ENCODE measurements around the gene KBTBD2.
A peak's percentile ranks its signal among the peaks of the same experiment; 100 is the strongest.
"Not testable (repeated sequence)": the region's sequence is repeated elsewhere in the genome, so short reads cannot be mapped to it uniquely, and the experiment has no call there.

The KBTBD2 gene

DNA sequence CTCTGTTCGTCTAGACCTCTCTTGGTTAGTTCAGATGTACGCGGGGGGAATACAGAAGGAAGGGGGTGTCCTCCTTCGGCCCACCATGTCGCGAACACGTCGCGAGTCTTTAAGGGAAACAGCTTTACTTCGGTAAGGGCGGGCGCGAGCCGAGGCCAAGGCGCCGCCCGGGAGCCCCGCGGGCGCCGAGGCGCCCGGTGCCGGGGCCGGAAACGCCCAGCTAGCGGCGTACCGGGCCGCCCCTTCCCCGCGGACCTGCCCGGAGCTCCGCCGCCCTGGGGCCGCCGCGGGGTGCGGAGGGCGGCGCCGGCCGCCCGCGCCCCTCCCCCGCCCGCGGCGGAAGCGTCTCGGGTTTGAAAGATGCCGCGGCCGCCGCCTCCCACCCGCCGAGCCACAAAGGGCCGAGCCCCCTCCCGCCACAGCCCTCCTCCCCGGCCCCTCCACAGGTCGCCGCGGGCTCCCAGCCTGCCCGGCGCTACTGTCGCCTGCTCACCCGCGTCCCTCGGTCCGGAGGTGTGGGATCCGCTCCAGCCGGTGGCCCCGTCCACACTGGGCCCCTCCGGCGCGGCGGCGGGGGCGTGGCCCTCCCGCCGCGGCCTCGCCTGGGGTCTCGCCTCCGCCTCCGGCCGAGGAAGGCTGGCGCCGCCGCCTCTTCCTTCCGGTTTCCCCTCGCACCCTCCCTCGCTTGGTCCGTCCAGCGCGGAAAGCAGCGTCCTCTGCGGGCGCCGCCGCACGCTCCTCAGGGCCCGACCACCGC lies at the start of gene KBTBD2:
Gene KBTBD2 (minus strand): TSS at position 718 of the 757 bp plus-strand sequence. CDS start 12,156 bp downstream, outside the sequence.
- DNase-seq = peak; percentile 75

DNA sequence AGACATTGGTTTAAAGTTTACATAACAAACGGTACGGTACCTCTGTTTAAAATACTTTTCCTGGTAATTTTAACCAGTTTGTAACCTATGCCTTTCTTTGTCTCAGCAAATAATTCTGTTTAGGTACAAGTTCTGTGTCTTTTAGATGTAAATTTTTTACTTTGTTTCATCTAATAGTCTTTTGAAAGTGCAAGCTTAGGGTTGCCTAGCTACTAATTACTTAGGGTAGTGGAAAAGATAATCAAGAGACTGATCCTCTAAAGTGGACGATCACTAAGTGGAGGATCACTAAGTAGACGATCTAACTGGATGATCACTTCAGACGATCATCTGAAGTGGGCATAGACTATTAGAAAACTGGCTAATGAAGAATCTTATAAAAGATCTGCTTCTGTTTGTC lies 49.6 kb upstream of the KBTBD2 start:
- no peak for DNase-seq

DNA sequence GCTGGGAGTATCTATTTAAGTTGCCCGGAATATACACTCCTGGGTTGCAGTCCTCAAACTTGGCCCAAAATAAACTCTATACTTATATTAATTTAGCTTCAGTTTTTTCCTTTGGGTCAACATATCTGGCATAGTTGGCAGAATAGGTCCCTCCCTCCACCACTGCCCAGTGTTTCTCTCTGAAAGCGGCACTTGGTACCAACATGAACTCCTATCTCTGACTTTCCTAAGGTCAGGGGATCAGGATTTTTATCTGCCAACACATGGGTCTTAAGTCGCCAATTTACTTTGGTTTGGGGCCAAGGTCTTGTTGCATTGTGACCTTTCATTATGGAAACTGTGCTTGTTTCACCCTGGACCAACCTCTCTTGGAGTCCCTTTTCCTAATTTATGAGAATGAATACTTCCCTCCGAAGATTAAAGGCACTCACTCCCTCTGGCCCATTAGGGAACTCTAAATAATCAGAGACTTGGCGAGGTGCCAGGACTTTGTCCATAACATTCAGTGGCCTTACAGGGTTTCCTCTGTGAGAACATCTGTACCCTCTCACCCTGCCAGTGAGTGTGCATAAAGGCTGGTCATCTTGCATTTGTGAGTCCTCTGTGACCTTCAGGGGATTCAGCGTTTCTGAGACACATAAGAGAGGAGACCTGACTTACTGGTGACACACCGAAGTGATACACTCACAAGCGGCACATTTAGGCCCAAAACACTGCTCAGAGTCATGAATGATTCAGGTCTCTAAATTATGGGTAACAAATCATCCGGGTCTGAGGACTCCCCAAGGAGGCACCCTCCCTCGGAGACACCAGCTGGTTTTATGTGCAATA lies 46.0 kb upstream of the KBTBD2 start:
- DNase-seq = no peak

DNA sequence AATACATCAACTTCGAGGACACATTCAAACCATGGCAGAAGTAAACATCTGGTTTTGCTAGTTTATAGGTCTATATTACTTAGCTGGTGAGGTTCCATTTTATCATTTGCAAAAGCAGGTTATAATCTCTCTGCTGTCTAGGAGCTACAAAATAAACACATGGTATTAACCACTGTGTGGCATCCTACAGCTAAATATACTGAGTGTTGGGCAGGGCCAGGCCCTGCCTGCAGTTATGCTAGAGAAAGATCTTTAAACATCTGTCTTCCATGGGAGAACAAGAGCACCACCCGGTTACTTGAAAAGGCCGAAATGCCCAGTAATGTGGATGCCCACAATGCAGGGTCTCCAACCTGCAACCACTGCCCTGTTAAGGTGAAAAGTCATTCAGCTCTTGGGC lies 45.1 kb upstream of the KBTBD2 start:
- DNase-seq = no peak

DNA sequence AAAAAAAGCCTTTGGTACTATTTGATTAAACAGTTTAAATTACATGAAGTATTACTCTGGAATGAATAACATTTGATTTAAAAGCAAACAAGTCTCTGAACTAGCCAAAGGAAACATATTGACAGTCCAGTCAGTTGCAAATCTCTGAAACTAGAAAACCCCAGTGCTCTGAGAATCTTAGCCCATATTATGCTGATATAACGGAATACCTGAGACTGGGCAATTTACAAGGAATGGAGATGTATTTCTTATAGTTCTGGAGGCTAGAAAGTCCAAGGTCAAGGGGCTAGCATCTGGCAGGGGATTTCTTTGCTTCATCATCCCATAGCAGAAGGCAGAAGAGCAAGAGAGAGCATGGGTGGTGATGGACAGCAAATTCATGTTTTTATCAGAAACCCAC lies 44.0 kb upstream of the KBTBD2 start:
- no peak for DNase-seq

- DNase-seq = no peak
These were observed 38.8 kb upstream of the KBTBD2 start for GRCh38 chr7:32930378-32930777.

DNA sequence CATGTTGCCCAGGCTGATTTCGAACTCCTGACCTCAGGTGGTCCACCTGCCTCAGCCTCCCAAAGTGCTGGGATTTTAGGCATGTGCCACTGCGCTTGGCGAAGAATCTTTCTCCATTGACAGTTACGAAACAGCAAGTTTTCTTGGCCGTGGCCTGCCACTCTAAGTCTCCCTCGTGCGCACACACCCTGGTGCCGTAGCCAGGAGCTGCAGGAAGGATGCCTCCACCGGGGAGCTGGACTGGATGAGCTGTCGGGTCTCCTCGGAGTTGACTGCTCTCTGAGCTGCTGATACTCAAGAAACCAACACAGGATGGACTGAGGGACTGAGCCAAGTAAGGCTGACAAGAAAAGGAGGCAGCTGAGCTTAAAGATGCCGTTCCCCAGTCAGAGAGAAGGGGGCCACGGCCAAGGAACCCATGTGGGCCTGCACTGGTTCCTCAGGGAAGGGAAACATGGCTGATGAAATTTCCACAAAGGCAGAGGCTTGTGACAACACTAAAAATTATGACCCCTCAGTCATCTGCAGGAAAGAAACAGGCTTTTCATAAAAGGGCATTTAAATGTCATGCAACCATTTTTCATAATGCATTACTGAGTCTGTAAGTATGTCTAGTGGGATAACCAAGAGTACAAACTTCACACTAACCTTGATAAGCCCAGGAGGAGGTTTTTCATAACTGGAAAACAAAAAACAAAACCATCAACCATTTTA lies 38.0 kb upstream of the KBTBD2 start:
- no peak for DNase-seq

DNA sequence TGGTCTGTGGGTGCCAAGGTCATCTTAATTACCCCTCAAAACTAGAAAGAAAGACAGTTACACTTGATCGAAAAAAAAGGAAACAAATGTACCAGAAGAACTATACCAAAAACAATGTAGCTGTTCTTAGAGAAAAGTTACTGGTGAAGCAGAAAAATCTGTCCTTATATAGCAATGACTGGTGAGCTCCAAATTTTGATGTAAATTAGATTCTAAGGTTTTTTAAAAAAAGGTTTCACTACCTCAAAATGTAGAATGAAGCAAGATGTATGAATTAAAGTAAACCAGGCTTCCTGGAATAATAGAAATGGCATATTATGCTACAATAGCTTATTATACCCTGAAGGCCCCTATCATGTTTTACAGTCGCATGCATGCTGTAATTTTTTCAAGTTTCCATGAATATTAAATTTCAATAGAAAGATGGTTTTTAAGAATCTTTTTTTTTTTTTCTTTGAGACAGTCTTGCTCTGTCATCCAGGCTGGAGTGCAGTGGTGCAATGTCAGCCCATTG lies 37.3 kb upstream of the KBTBD2 start:
- no peak for DNase-seq

GRCh38 chr7:32921896-32922295 lies 30.3 kb upstream of the KBTBD2 start:
- no peak for DNase-seq

DNA sequence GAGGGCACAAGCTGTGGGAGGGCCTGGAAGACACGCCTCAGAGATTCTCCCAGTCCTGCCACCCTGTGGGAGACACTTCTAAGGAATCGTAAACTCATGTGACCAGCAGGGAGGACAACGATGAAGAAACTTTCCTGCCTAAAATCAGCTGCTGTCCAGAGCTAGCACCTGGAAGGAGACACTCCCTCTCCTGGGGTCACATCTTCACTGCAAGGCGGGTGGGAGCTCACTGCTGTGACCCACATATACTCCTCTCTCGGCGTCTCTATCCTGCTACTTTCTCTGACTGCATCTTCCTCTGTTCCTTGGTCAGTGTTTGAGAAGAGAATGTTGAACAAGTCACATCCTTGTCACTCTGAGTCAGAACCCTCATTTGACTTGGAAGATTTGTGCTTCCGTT lies 25.4 kb upstream of the KBTBD2 start:
- DNase-seq = not testable (repeated sequence)

GRCh38 chr7:32916006-32916405 lies 24.4 kb upstream of the KBTBD2 start:
- no peak for DNase-seq

DNA sequence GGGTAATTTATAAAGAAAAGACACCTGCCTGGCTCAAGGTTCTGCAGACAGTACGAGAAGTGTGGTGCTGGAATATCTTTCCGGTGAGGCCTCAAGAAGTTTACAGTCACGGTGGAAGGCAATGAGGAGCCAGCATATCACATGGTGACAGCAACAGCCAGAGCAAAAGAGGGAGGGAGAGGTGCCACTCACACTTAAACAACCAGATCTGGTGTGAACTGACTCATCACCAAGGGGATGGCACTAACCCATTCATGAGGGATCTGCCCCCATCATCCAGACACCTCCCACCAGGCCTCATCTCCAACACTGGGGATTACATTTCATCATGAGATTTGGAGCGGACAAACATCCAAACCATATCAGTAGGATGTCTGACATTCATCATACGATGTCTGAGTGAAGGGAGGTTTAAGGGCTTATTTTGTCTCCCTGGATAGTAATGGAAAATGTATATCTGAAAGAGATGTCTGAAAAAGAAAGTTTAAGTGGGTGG lies 23.5 kb upstream of the KBTBD2 start:
- no peak for DNase-seq

- DNase-seq = no peak
These were observed 22.6 kb upstream of the KBTBD2 start for GRCh38 chr7:32914184-32914583.

DNA sequence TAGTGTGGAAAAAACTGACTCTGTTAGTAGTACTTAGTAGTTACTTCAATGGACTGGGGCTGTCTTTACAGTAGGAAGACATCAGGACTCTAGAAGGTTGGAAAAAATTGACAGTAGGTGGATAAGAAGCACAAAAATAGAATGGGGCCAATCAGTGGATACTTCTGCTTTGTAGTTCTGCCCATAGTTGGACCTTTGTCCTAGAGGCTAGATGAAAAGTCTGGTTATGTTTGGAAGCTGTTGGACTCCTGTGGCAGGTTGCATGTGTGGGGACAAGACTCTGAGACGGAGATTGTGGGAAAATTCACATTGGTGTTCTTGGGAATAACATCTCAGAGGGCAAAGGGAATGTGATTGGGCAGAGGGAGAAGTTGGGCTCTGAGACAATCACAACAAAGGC lies 18.6 kb upstream of the KBTBD2 start:
- DNase-seq = no peak

GRCh38 chr7:32905175-32905662 lies 13.7 kb upstream of the KBTBD2 start:
- peak; percentile 51 for DNase-seq

GRCh38 chr7:32901629-32902028 lies 10.1 kb upstream of the KBTBD2 start:
- no peak for DNase-seq

DNA sequence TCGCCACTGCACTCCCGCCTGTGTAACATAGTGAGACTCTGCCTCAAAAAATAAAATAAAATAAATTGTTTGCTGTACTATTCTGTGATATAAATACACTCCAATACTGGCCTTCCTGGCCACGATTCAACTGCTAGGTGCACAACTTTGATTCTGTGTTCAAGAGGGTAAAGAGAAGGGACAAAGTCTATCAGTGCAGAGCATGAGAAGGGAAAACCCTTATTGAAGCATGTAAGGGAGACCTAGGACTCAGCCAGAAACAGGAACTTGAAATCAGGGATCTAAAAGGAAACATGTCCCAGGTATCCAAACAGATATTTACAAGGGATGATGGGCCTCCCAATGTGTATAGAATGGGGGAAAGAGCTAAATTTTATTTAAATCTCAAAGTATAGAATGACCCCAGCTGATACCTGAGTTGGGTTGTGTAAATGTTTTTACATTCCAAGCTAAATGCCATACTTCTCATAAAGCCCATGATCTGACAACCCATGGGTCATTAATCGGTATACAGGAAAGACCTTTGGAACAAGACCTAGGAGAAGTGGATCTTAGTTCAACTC lies 9.0 kb upstream of the KBTBD2 start:
- no peak for DNase-seq

DNA sequence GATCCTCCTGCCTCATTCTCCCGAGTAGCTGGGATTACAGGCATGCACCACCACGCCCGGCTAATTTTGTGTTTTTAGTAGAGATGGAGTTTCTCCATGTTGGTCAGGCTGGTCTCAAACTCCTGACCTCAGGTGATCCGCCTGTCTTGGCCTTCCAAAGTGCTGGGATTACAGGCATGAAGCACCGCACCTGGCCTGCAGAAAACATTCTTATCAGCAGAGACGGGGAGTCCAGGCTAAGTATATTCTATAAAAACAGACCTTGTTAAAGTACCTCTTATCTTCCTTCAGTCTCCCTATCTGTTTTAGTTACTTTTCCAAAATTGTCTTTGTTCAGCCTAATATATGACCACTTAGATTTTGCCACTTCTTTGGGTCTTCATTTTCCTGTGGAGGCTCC lies 5.8 kb upstream of the KBTBD2 start:
- DNase-seq = not testable (repeated sequence)

DNA sequence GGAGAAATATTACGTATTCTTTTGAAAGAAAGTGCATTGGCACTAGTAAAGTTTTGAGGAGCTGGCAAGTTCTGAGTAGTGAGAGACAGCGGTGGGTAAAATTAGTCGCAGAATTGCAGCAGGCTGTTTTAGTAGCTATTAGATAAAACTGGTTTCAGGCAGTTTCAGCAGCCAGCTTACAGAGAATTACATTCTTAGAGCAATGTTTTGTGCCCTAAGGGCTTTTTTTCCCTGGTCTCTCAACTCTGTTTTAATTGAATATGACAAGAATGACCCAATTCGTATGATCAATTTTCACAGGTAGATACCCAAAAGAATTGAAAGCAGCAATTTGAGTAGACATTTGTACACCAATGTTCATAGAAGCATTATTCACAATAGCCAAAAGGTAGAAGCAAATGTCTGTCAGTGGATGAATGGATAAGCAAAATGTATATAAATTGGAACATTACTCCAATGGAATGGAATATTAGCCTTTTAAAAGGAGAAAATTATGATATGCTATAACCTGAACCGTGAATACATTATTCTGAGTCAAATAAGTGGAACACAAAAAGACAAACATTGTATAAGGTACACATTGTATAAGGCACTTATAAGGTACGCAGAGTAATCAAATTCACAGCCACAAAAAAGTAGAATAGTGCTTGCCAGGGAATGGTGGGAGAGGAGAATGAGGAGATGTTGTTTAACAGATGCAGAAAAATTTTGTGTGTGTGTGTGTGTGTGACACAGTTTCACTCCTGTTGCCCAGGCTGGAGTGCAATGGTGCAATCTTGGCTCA lies 5.2 kb upstream of the KBTBD2 start:
- DNase-seq = no peak

- DNase-seq = no peak
These were observed 2.6 kb upstream of the KBTBD2 start for GRCh38 chr7:32894171-32894570.

DNA sequence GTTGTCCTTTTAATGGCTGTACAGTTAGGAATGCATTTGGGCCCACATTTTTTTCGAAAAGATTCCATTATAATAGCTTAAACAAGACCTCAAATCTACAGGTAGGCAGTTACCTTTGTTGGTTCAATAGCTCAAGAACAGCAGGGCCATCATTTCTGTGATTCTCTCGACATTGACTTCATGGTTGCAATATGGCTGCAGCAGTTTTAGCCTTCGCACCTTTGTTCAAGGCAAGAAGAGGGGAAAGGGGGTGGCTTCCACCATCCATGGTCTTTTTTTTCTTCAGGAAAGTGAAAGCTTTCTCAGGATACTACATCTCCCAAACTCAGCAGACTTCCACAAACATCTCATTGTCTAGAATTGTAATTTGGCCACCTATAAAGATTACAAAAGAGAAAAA lies 2.2 kb upstream of the KBTBD2 start:
- no peak for DNase-seq

- DNase-seq = no peak
These were observed 1.6 kb upstream of the KBTBD2 start for GRCh38 chr7:32893207-32893524.
